ENCODE results near the gene USP22.

- TF ChIP-seq, protein P1, sequence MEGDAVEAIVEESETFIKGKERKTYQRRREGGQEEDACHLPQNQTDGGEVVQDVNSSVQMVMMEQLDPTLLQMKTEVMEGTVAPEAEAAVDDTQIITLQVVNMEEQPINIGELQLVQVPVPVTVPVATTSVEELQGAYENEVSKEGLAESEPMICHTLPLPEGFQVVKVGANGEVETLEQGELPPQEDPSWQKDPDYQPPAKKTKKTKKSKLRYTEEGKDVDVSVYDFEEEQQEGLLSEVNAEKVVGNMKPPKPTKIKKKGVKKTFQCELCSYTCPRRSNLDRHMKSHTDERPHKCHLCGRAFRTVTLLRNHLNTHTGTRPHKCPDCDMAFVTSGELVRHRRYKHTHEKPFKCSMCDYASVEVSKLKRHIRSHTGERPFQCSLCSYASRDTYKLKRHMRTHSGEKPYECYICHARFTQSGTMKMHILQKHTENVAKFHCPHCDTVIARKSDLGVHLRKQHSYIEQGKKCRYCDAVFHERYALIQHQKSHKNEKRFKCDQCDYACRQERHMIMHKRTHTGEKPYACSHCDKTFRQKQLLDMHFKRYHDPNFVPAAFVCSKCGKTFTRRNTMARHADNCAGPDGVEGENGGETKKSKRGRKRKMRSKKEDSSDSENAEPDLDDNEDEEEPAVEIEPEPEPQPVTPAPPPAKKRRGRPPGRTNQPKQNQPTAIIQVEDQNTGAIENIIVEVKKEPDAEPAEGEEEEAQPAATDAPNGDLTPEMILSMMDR (IDR thresholded peaks at IDR 0.05; ENCODE audit: low read depth, low read length) = no peak
- TF ChIP-seq POLR2A (IDR thresholded peaks at IDR 0.05; ENCODE audit: extremely low read depth, insufficient read length) = no peak
- TF ChIP-seq MAX (IDR thresholded peaks at IDR 0.05; ENCODE audit: low read depth, low read length) = no peak
These were observed 45.8 kb downstream of the USP22 start for GRCh38 chr17:20996724-20997615.

All from NB4 (cell line).